NCI-H510A treated with DMSO at 0.1 percent for 48 hours (cell line): ENCODE measurements around the gene CFAP251.
"Not testable (repeated sequence)": the region's sequence is repeated elsewhere in the genome, so short reads cannot be mapped to it uniquely, and the experiment has no call there.

Experiments used
- DNase-seq: peaks from one replicate; lab custom pipeline; 2025; lab: John Stamatoyannopoulos, UW

The CFAP251 gene

GRCh38 chr12:121911824-121912585 lies 6.4 kb upstream of the CFAP251 start:
- no peak for DNase-seq

DNA sequence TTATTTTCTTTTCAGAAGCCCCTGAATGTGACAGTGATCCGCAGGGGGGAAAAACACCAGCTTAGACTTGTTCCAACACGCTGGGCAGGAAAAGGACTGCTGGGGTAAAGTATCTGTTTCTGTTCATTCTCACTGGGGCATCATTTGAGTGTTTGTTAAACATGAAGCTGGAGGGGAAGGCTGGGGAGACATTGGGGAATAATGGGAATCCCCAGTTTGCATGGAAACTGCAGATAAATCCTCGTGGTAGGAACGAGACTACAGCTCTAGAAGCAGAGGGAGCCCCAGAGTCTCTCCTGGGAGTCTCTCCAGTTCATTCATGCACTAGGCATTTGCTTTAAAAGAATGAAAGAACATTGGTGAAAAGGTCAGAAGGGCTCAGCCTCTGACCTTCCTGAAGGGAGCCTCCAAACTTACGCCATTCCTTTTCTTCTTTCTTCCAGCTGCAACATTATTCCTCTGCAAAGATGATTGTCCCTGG lies 2.5 kb upstream of the CFAP251 start:
- no peak for DNase-seq

- DNase-seq = peak; percentile 3
These were observed 1.7 kb upstream of the CFAP251 start for GRCh38 chr12:121916719-121917118.

DNA sequence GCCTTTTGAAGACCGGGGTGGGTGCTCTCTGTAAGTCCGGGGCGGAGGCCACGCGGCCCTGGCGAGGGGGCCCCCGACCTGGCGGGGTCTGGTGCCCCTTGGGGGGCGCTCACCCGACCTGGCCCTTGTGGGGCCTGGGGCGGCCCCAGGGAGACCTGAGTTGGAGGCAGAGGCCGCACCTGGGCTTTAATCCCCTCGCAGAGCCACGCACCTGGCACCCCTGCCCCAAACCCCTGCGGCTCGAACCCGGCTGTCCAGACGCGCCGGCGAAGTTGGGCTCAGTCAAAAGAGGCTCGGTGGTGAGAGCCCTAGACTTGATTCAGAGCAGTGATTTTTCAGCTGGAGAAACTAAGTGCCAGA lies 267 bp downstream of the CFAP251 start:
- DNase-seq = peak; percentile 4

DNA sequence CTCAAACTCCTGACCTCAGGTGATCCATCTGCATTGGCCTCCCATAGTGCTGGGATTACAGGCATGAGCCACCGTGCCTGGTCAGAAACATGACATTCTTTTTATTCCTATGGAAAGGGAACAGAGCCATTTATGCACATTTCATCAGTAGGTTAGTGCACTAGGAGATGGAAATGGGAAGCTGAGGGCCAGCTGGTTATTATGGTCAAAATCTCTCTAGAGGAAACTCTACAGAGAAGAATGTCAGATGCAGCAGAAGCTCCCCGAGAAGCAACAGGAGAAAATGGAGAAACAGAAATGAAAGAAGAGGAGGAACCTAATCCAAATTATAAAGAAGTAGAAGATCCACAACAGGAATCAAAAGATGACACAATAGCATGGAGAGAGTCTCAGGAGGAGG lies 2.7 kb downstream of the CFAP251 start:
- no peak for DNase-seq

- DNase-seq = no peak
These were observed 6.9 kb downstream of the CFAP251 start for GRCh38 chr12:121925358-121925695.

DNA sequence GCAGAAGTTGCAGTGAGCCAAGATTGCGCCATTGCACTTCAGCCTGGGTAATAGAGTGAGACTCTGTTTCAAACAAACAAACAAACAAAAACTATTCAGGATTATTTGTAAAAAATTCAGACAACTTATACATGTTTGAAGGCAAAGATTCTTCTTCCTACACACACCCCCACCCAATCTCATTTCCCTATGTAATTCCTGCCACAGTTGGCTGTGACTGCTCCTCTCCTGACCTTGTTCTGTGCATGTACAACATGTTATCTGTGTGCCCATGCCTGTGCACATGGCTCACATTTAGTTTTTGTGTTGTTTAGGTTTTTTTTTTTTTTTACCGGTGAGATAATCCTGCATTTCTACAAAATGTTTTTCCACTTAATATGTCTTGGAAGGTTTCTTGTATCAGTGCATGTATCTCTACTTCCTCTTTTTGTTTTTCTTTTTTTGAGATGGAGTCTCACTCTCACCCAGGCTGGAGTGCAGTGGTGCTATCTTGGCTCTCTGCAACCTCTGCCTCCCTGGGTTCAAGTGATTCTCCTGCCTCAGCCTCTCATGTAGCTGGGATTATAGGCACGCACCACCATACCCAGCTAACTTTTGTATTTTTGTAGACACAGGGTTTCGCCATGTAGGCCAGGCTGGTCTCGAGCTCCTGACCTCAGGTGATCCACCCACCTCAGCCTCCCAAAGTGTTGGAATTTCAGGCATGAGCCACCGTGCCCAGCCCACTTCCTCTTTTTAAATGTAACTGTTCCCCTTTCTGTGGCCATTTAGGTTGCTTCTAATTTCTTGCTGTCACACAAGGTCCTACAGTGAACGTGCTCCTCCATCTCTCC lies 8.7 kb downstream of the CFAP251 start:
- no peak for DNase-seq

DNA sequence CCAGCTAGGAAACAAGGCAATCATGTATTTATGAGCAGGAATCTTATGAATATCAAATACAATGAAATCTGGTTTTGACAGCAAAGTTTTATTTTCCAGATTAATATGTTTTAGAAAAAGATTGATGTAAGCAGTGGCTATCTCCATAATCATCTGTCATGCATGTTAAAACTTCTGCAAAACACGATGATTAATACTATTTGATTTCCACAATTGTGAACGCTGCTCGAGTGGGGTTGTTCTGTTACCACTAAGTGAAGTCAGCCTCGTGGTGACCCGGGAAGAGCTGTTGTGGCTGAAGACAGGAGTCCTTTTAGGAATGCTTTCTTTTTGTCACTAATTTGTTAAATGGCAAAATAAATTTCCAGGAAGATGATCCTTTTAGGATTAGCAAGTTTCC lies 9.4 kb downstream of the CFAP251 start:
- no peak for DNase-seq

DNA sequence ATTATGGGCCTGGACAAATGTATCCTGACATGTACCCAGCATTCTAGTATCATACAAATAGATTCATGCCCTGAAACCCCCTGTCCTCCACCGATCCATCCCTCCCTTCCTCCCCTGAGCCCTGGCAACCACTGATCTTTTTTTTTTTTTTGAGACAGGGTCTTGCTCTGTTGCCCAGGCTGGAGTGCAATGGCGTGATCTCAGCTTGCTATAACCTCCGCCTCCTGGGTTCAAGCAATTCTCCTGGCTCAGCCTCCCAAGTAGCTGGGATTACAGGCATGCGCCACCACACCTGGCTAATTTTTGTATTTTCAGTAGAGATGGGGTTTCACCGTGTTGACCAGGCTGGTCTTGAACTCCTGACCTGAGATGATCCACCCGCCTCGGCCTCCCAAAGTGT lies 11.2 kb downstream of the CFAP251 start:
- not testable (repeated sequence) for DNase-seq

GRCh38 chr12:121930862-121931261 lies 12.5 kb downstream of the CFAP251 start:
- DNase-seq = no peak

DNA sequence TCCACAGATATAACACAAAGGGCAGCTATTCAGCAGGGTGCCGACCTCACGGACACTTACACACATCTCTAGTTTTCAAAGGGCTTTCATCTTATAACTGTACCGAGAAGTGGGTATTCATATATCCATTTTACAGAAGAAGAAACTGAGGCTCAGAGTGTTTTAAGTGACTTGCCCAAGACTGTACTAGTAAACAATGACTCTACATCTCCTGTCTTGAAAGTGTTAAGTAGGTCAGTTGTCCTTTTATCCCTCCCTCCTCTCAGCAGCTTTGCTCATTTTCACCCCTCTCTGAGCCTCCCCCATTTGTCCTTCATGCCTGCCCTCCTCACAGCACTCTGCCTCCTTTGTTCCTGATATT lies 13.8 kb downstream of the CFAP251 start:
- DNase-seq = no peak

- DNase-seq = no peak
These were observed 14.6 kb downstream of the CFAP251 start for GRCh38 chr12:121932914-121933521.

- no peak for DNase-seq
These were observed 15.3 kb downstream of the CFAP251 start for GRCh38 chr12:121933522-121934308.

DNA sequence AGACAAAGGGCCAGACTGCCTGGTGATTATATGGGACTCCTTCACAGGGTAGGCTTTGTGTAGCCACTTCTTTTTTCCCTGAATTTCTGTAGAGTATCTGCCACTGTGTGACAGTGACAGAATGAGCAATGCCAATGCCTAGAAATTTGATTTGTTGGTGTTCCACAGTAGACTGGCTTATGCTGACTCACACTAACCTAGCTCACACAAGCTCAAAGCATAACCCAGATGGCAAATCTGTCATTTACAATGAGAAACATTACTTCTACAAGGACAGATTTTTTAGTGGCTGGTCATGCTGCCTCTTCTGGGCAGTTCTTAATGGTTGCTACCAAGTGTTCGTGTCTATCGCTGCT lies 15.9 kb downstream of the CFAP251 start:
- no peak for DNase-seq

DNA sequence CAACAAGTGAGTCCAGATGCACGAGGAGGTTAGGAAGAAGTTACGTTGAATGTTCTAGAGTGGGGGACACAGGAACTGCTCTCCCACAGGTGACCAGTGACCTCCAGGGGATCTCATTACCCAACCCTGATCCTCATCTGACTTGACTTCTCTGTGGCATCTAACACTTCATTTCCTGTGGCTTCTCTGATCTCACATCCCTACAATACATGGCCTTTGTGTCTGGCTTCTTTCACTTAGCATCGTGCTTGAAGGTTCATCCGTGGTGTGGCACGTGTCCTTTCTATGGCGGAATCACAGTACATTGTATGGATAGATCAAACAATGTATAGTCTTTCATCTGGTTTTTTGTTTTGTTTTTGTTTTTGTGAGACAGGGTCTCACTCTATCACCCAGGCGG lies 19.3 kb downstream of the CFAP251 start:
- DNase-seq = no peak

DNA sequence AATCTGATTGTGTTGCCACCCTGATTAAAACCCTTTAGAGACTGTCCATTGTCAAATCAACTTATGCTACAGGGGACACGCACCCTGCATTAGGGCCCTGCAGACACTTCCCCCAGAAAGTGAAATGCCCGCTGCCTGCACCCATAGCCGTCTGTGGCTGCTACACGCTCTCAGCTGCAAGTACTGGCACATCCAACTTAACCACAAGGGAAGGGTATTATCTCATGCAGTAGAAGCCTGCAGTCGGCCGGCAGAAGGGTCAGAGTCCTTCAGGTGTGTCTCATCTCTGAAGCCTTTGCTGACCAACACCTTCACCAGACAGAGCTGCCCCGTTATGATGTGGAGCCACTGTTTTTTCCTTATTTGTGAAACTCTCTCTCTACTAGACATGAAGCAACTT lies 20.8 kb downstream of the CFAP251 start:
- no peak for DNase-seq

DNA sequence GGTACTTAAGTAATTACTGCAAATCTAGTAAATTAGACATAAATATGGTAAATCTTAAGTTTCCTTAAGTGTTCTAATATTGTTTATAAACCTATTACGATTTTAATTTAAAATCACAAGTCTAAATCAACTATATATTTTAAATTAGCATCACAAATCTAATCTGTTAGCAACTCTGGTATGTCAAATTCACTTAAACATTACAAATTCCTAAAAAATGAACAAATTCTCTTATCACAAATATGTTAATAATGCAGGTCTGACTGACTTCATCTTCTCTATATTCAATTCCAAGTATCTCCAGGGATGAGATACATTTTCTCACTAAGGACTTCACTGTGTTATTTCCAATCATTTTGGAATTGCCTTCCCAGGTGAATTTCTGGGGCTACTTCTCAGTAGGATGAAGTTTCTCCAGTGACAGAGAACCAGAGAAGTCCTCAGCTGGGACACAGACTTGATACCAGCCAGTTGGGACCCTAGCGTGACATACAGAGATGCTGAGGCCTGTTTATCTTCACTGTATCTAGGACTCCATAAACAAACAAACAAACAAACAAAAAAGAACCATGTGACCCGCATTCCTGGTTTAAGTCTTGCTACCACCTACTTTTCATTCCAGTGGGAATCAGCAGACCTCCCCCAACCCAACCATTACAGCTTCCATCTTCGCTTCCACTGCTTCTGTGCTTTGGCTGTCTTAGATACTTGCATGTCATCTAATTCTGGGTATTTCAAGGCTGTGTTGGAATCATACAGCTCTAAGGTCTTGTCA lies 21.8 kb downstream of the CFAP251 start:
- DNase-seq = no peak

- DNase-seq = no peak
These were observed 23.8 kb downstream of the CFAP251 start for GRCh38 chr12:121942145-121942718.

DNA sequence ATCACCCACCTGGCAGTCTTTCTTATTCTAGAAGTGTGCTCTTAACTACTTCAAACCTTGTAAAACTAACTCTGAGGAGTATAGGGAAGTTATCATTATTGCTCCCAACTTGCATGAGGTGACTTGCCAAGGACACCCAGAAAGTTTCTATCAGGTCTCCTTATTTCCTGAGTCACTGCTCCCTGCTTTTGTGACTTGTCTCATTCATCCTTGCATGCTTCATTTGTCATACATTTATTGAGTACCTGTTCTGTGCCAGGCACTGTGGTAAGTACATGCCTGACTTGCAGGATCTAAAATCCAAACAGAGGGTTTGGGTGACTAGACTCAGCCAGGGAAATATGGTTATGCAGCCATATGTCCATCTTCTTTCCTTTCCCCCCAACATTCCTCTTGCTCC lies 25.5 kb downstream of the CFAP251 start:
- DNase-seq = no peak

DNA sequence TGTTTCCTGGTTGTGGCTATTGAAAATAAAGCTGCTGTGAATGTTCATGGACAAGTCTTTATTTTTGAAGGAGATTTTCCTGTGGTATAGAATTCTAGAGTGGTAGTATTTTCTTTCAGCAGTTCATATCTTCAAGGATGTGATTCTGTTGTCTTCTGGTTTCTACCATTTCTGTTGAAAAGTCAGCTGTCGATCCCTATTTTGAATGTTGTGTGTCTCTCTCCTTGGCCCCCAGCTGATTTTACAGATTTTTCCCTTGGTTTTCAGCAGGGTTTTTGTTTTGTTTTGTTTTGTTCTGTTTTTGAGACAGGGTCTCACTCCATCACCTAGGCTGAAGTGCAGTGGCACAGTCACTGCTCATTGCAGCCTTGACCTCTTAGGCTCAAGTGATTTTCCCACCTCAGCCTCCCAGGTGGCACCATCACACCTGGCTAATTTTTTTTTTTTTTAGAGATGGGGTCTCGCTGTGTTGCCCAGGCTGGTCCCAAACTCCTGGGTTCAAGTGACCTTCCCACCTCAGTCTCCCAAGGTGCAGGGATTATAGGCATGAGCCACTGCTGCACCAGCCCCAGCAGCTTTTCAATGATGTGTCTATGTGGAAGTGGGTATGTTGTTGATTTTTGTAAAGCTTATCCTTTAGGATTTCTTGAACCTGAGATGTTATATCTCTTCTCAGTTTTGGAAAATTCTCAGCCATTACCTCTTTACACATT lies 28.1 kb downstream of the CFAP251 start:
- DNase-seq = no peak

GRCh38 chr12:121947981-121948380 lies 29.6 kb downstream of the CFAP251 start:
- DNase-seq = no peak
